ENCODE results near the gene KIF3C. TPM values are rescaled to one million over a fixed set of nuclear protein-coding genes. Genes with fewer than 3 reads are reported as not detected.

The KIF3C gene
- total and polyA plus RNA-seq, 2 of the 8 experiments (the other 6 are each of a cell fraction or from before 2014, with no cell fraction given) = 13.4 to 58.1 TPM

DNA sequence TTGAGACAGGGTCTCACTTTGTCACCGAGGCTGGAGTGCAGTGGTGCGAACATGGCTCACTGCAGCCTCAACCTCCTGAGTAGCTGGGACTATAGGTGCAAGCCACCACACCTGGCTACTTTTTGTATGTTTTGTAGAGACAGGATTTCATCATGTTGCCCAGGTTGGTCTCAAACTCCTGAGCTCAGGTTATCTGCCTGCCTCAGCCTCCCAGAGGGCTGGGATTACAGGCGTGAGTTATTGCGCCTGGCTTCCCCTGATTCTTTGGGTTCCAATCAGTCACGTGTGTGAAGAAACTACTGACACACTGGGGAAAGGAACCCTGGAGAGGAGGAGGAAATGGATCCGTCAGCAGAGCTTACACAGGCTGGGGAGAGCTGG, 29.3 kb upstream of the KIF3C start (continued):
- no peak for TF ChIP-seq EGR1 (IDR thresholded peaks at IDR 0.05; ENCODE audit: borderline replicate concordance, low read depth, low read length)

Data from H1 (cell line).